ENCODE data around the gene GPR65.

The GPR65 gene

DNA sequence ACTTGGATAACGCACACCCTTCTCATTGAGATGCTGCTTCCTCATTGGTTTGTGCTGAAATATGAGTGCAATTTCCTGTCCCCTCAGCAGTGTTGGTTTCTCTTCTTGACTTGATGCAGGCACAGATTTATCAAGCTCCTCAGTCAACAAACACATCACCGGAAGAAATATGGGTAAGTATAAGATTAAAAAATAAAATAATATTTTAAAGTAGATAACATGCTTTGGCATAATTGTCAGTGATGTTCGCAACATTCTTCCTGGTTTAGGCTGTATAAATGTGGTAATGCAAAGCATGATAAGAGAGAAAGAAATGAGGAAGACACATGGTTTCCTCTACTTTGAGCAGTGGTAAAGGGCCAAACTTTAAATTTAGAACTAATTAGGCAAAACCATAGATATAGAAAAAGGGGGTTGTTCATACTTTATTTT is at the start of gene GPR65:
TSS of gene GPR65 (plus strand) at position 86 of the 432 bp plus-strand sequence. CDS start 5,713 bp downstream, outside the sequence.
- no peak for DNase-seq (ENCODE audit: low read depth in 1 of 2, low spot score in 1 of 2)

DNA sequence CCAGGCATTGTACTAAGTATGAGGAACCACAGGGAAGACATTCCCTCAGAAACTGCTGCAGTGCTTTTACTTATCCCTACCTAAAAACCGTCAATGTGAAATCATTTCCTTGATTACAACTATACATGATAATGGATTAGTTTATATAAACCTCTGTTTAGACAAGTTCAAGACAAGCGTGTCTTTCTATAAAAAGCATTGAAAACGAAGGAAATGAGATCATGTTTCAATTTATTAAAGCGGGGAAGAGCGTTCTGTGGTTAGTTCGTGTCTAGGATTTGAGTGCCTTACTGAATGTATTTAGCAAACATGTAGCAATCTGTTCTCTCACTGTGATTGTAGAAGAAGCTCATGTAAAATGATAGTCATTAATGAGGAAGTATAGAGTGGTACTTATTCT is 49.4 kb upstream of the GPR65 start:
- DNase-seq (ENCODE audit: low read depth in 1 of 2, low spot score in 1 of 2) = no peak

DNA sequence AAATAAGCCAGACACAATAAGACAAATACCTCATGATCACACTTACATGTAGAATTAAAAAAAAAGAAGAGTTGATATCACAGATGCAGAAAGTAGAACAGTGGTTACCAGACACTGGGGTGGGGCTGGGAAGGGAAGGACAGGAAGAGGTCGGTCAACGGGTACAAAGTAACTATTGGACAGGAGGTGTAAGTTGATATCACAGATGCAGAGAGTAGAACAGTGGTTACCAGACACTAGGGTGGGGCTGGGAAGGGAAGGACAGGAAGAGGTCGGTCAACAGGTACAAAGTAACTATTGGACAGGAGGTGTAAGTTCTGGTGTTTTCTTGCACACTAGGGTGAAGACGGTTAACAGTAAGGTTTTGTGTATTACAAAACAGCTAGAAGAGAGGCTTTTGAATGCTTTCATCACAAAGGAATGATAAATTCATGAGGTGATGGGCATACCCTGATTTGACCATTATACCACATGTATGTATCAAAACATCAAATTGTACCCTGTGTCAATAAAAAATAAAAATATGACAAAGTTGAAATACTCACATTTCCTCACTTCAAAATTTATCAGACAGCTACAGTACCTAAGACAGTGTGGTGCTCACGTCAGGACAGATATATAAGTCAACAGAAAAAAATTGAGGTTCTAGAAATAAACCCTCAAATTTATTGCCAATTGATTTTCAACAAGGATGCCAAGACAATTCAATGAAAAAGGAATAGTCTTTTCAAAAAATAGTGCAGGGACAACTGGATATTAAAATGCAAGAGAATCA is 44.7 kb upstream of the GPR65 start:
- no peak for DNase-seq (ENCODE audit: low read depth in 1 of 2, low spot score in 1 of 2)

- DNase-seq (ENCODE audit: low read depth in 1 of 2, low spot score in 1 of 2) = no peak
Measured at GRCh38 chr14:87961246-87961645, 43.7 kb upstream of the GPR65 start.

GRCh38 chr14:87966816-87967215 is 38.1 kb upstream of the GPR65 start:
- no peak for DNase-seq (ENCODE audit: low read depth in 1 of 2, low spot score in 1 of 2)

- no peak for DNase-seq (ENCODE audit: low read depth in 1 of 2, low spot score in 1 of 2)
Measured at GRCh38 chr14:87967496-87967895, 37.4 kb upstream of the GPR65 start.

GRCh38 chr14:87971010-87971409 is 33.9 kb upstream of the GPR65 start:
- no peak for DNase-seq (ENCODE audit: low read depth in 1 of 2, low spot score in 1 of 2)

- DNase-seq (ENCODE audit: low read depth in 1 of 2, low spot score in 1 of 2) = no peak
Measured at GRCh38 chr14:87975636-87976035, 29.3 kb upstream of the GPR65 start.

DNA sequence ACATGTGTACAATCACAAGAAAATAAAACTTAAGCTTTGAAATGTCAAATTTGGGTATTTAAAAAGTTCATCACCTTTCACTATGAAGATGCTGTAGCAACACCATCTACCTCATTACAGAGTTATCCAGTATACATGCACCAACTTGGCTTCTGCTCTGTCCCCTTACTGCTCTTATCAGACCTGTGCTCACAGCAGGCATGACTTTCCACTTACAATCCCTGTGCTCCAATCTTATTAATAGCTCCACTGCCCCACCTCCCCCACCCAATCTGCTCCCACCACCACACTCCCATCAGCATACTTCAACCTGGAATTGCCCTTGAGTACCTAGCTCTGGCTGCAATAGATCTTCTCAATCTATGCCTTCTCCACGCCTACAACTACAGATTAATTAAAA is 25.2 kb upstream of the GPR65 start:
- DNase-seq (ENCODE audit: low read depth in 1 of 2, low spot score in 1 of 2) = no peak

DNA sequence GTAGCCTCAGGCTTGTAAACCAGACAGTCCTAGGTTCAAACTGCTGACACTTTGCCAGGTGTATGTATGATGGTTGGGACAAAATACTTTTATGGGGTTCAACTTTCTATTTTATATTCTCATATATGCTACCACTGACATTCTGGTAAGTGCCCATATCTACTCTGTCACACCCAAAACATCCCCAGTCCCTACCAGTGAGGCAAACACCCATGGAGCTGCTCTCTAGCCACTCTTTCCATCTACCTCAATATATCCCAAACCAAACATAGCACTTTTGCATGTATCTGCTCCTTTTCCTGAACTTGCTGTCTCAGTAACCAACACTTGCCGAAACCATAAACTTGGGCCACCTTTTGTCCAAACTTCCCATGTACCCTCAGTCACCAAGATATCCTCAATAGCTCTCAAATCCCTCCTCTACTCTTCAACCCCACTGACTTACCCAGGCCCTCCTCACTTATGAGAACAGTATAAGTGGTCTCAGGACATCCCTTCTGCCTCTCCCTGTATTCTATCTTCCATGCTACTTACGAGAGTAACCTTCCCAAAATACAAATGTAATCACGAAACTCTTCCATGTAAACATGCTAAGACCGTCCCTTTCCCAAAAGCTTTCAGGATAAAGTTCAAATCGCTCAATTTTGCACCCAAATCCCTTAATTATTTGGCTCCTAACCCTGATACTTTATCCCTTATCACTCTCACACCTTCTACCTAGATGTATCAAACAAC is 15.5 kb upstream of the GPR65 start:
- no peak for DNase-seq (ENCODE audit: low read depth in 1 of 2, low spot score in 1 of 2)

GRCh38 chr14:87989956-87990299 is 15.0 kb upstream of the GPR65 start:
- no peak for DNase-seq (ENCODE audit: low read depth in 1 of 2, low spot score in 1 of 2)

DNA sequence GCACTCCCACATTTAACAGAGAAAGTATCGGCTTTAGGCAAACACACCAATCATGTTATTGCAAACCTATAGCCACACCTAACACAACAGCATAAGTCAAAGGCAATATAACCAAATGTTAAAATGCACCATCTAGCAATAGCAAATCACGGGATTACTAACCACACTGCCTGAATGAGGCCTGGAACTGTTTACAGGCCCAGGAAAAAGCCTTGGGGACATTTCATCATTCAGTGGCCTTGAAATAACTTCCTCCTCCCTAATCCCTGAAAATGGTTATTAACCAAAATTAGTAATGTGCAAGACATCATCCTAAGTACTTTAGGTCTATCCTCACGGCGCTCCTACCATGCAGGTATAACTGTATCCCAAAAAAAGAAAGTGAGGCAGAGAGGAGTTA is 14.3 kb upstream of the GPR65 start:
- no peak for DNase-seq (ENCODE audit: low read depth in 1 of 2, low spot score in 1 of 2)

GRCh38 chr14:87992346-87992717 is 12.6 kb upstream of the GPR65 start:
- DNase-seq (ENCODE audit: low read depth in 1 of 2, low spot score in 1 of 2) = no peak

DNA sequence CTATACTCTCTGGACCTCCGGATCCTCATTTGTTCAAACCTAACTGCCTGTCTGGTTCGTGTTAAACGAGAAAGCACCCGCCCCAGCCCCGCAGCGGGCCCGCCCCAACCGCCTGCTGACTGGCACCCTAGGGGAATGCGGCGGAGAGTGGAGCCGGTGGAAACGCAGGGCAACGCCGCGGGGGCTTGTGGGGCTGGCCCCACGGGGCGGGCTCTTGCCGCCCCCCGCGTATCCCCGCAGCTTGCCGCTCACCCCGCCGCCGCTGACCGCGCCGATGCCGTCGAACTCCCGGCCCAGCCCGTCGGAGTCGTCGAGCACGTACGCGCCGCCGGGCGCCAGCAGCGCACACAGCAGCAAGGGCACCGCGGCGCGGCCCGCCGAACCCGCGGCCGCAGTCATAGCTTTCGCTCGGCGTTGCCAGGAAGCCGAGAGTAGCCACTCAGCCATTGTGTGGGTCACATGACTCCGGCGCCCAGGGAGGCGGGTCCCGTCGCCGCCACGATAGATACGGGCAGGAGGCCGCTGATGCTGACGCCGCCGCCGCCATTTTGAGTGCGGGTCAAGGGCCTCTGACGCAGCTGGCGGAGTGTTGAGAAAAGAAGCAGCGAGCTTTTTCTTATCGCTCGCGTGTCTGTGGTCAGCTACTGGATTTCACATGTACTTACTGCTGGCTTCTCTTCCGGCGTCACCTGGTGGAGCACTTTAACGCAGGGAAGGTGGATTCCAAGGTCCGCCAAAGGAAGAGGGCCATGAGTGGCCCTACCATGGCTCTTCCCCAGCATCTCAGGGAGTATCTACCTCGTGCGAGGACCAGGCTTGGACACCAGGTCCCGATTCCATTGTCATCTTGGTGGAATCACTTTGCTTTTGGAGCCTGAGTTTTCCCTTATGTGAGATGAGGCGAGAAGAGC is 12.0 kb upstream of the GPR65 start, which contains the start of gene GALC:
TSS of gene GALC (minus strand) at position 465 of the 911 bp plus-strand sequence. CDS start at position 447, 18 bp downstream.
- peak; percentile 89 to 91 for DNase-seq (ENCODE audit: low read depth in 1 of 2, low spot score in 1 of 2)

DNA sequence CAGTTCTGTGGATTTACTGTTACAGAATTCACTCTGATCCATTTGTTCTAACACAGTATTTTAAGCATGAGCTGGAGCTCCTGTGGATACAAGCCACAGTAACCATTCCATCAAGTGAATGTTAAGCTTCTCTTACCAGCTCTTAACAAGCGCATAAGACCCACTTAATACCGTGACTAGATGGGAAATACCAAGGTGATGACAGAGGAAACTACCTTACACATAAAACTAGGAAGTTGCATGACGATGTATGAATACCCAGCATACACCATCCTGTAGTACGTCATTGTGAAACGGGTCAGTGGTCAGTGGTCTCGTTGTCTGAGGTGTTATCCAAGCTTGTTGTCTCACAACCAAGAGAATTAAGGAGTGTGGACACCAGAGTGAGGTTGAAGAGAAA is 10.0 kb upstream of the GPR65 start:
- no peak for DNase-seq (ENCODE audit: low read depth in 1 of 2, low spot score in 1 of 2)

DNA sequence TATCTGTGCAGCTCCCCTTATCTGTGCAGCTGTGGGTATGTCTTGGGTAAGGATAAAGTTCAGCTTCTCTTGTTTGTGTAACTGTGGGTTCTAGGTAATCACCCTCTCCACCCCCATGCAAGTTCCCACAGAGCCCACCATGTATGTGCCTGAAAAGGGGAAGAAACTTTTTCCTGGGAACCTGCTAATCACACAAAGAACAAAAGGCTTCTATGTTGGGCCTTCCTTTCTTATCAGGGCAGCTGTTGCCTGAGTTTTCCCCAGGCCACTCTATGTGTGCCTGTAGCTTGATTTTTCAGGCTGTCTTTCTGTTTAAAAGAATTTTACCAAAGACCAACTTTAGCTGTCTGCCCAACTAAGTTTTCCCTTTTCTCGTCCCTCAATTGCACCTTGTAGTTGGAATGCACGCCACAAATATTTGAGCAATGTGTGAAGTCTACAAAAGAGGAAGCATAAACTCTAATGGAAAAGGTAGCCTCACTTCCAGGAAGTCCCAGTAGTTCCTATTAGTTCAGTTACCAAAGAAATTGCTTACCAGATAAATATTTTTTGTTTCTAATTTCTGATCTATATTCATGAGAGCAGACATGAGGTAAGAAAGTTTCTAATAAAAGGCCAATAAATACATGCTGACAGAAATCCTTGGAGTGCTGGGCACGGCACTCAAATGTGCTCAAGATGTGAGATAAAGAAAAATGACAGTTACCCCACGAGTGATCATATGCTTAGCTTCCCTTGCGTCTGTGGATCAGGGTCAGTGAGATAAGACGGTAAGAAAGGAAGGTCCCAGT is 9.2 kb upstream of the GPR65 start:
- DNase-seq (ENCODE audit: low read depth in 1 of 2, low spot score in 1 of 2) = no peak

DNA sequence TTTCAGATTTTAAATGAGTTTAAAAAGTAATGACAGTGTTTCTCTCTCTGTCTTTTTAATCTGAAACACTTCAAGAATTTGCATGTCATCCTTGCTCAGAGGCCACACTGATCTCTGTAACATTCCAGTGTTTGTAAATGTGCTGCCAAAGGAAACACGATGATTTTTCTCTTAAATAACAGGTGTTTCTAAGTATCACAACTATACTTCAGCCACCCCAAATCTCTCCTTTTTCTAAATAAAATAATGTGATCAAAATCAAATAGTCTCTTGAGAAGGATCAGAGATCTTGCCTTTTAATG is 8.7 kb upstream of the GPR65 start:
- no peak for DNase-seq (ENCODE audit: low read depth in 1 of 2, low spot score in 1 of 2)

DNA sequence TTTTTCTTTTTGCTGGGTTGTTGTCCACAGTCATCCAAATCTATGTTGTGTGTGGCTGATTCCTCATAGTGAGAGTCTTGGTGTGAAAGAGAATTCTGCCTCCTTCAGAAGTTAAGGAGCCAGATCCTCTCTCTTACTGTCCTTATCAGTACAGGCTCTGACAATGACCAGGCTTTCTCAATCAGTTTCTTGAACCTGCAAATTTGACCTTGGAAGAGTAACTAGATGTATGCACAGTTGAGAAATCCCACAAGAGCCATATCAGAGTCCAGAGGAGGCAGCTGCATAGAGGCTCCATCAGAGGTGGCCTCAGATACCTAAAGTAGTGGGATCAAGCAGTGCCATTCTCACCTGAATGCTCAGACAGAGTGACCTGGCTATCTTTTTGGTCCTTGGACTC is 6.5 kb upstream of the GPR65 start:
- DNase-seq (ENCODE audit: low read depth in 1 of 2, low spot score in 1 of 2) = no peak

DNA sequence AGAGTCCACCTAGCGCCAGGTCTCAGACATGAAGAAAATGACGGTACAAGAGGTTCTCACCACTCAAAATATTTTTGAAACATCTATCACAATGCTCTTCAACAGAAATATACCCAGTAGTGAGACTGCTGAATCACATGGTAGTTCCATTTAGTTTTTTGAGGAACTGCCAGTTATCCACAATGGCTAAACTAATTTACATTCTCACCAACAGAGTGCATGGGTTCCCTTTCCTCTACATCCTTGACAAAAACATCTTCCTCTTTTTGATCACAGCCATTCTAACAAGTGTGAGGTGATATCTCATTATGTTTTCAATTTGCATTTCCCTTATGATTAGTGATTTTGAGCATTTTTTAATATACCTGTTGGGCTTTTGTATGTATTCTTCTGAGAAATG is 5.7 kb upstream of the GPR65 start:
- no peak for DNase-seq (ENCODE audit: low read depth in 1 of 2, low spot score in 1 of 2)

- no peak for DNase-seq (ENCODE audit: low read depth in 1 of 2, low spot score in 1 of 2)
Measured at GRCh38 chr14:88002421-88003075, 2.4 kb upstream of the GPR65 start.

All from activated T-helper 1 cell treated with anti-CD3 and anti-CD28 coated beads, Interleukin-2, amount 50 U/mL, for 16 hours (primary cell).